Colonic mucosa (tissue), 4 donors: ENCODE results near the gene ANKRD33. TPM values are rescaled to one million over a fixed set of nuclear protein-coding genes. Genes with fewer than 3 reads are reported as not detected.

Source experiments
- DNase-seq: peaks from one replicate; pipeline ENCODE4 v3.0.0-alpha.2; 2020
- H3K27ac ChIP-seq: fragments of 200-600 bp; one replicate; pipeline ENCODE4 v1.8.0; 2021
- H3K27me3 ChIP-seq: fragments of 200-600 bp; one replicate; pipeline ENCODE4 v1.8.0; 2021
- H3K36me3 ChIP-seq: fragments of 200-600 bp; one replicate; pipeline ENCODE4 v1.8.0; 2021
- H3K4me1 ChIP-seq: fragments of 200-600 bp; one replicate; pipeline ENCODE4 v1.8.0; 2021; ENCODE audit warnings: mild to moderate bottlenecking
- H3K4me3 ChIP-seq: fragments of 200-600 bp; one replicate; pipeline ENCODE4 v1.8.0; 2021
- H3K9ac ChIP-seq, 2 donors: one replicate each; pipeline ENCODE4 v1.7.0; 2013; ENCODE audit warnings: control low read depth in 2 of 2, low read depth in 2 of 2, low read length in 2 of 2
- H3K9me3 ChIP-seq: fragments of 200-600 bp; one replicate; pipeline ENCODE4 v1.8.0; 2021
- CTCF ChIP-seq: fragments of 200-600 bp; IDR thresholded peaks from one replicate; pipeline ENCODE4 v1.8.0; 2022; ENCODE audit warnings: antibody characterized with exemption, mild to moderate bottlenecking
- intact Hi-C: fragments of 100-400 bp; cut with DNase I; formaldehyde crosslinking; loops from one replicate; pipeline ENCODE4 v1.14.1; 2022
- total RNA-seq, 2 donors: library from RNA; stranded (reverse); fragmentation: NEBNext Ultra II Directional in 1 of 2; extraction: Animal tissue kit (Norgen Biotek cat#: 25700) in 1 of 2; gene quantifications; one replicate each; pipeline ENCODE4 v1.2.1, GENCODE V29; 2021
- donor health status: healthy.
- donor health status: DM: no; HTN: no; CAD: no.
- donor health status: DM: no; HTN: no; CAD: no.

The ANKRD33 gene
- total RNA-seq, 2 donors from 2014 or later = not detected

- intact Hi-C loops = no loop called here
- no peak for DNase-seq
- Histone ChIP-seq H3K36me3 (no peaks in the 10 kb centered on the region), H3K27me3 (no peaks in the 10 kb centered on the region), H3K4me1 (peaks cover 10% of the 10 kb centered on the region), H3K4me3 (no peak overlapping the region), H3K9ac (no peak overlapping the region), H3K9me3 (no peaks in the 10 kb centered on the region), H3K27ac (no peak overlapping the region)
- TF ChIP-seq CTCF = no peak
These were observed 36.8 kb downstream of the ANKRD33 start for GRCh38 chr12:51924551-51925319.

GRCh38 chr12:51925346-51926063 lies 37.6 kb downstream of the ANKRD33 start:
- Histone ChIP-seq H3K27ac (no peak overlapping the region), H3K4me3 (no peak overlapping the region), H3K36me3 (no peaks in the 10 kb centered on the region), H3K27me3 (no peaks in the 10 kb centered on the region), H3K9me3 (no peaks in the 10 kb centered on the region), H3K4me1 (peaks cover 10% of the 10 kb centered on the region), H3K9ac (peak overlapping the region in 1 of 2 donors; percentile 14)
- intact Hi-C loops = loop anchor here (2.0 kb wide), 1 partner anchor 55 kb away; no protein-coding TSS in a partner anchor
- TF ChIP-seq CTCF = no peak
- DNase-seq = no peak

- no peaks in the 10 kb centered on the region for H3K27me3 ChIP-seq
- no peak overlapping the region for H3K4me3 ChIP-seq
- H3K4me1 ChIP-seq = peaks cover 10% of the 10 kb centered on the region
- no peak for DNase-seq
- no peaks in the 10 kb centered on the region for H3K36me3 ChIP-seq
- TF ChIP-seq CTCF = no peak
- intact Hi-C loops = loop anchor here (2.0 kb wide), 1 partner anchor 55 kb away; no protein-coding TSS in a partner anchor
- H3K9me3 ChIP-seq = no peaks in the 10 kb centered on the region
- H3K27ac ChIP-seq = no peak overlapping the region
- H3K9ac ChIP-seq = peak overlapping the region in 1 of 2 donors; percentile 14
These were observed 38.2 kb downstream of the ANKRD33 start for GRCh38 chr12:51926064-51926632.

GRCh38 chr12:51926718-51927117 lies 38.8 kb downstream of the ANKRD33 start:
- Histone ChIP-seq H3K4me3 (no peak overlapping the region), H3K36me3 (no peaks in the 10 kb centered on the region), H3K9ac (peak overlapping the region in 1 of 2 donors; percentile 14), H3K9me3 (no peaks in the 10 kb centered on the region), H3K27me3 (no peaks in the 10 kb centered on the region), H3K27ac (no peak overlapping the region), H3K4me1 (peaks cover 10% of the 10 kb centered on the region)
- TF ChIP-seq CTCF = peak; percentile 75
- intact Hi-C loops = loop anchor here (2.0 kb wide), 1 partner anchor 54 kb away; no protein-coding TSS in a partner anchor
- peak; percentile 74 for DNase-seq

- Histone ChIP-seq H3K4me1 (no peaks in the 10 kb centered on the region), H3K36me3 (no peaks in the 10 kb centered on the region), H3K9ac (no peak overlapping the region), H3K4me3 (no peak overlapping the region), H3K27ac (no peak overlapping the region), H3K9me3 (no peaks in the 10 kb centered on the region), H3K27me3 (no peaks in the 10 kb centered on the region)
- no peak for TF ChIP-seq CTCF
- no peak for DNase-seq
- intact Hi-C loops = no loop called here
These were observed 44.5 kb downstream of the ANKRD33 start for GRCh38 chr12:51932218-51933076.
